HepG2 (cell line): ENCODE results near the gene TNC. TPM values are rescaled to one million over a fixed set of nuclear protein-coding genes. Genes with fewer than 3 reads are reported as not detected.

Experiments
- DNMT3B ChIP-seq: conservative IDR thresholded peaks from 2 replicates; pipeline ENCODE4 v1.6.1; 2016; ENCODE audit warnings: missing biosample characterization, control low read depth
- ELF4 ChIP-seq: sonication (generic); formaldehyde crosslinking; IDR thresholded peaks from 2 replicates; pipeline ENCODE4 v1.5.0; 2020; ENCODE audit warnings: missing genetic modification reagents, mild to moderate bottlenecking, moderate library complexity, borderline replicate concordance
- FUBP1 ChIP-seq: sonication (generic); formaldehyde crosslinking; IDR thresholded peaks from 2 replicates; pipeline ENCODE4 v1.5.1; 2020; ENCODE audit warnings: missing genetic modification reagents, mild to moderate bottlenecking, borderline replicate concordance
- HMGA1 ChIP-seq: sonication (generic); formaldehyde crosslinking; conservative IDR thresholded peaks from 2 replicates; pipeline ENCODE4 v1.4.0; 2020; ENCODE audit warnings: missing genetic modification reagents
- KLF15 ChIP-seq: sonication (generic); formaldehyde crosslinking; IDR thresholded peaks from 2 replicates; pipeline ENCODE4 v1.8.1; 2023; ENCODE audit warnings: borderline replicate concordance, mild to moderate bottlenecking, inconsistent platforms, missing genetic modification reagents, mixed read lengths
- KMT2B ChIP-seq: IDR thresholded peaks from 2 replicates; pipeline ENCODE4 v1.6.1; 2016; ENCODE audit warnings: missing genetic modification reagents, missing compliant biosample characterization
- NFAT5 ChIP-seq: sonication (generic); formaldehyde crosslinking; IDR thresholded peaks from 2 replicates; pipeline ENCODE4 v1.4.0; 2020; ENCODE audit warnings: missing genetic modification reagents
- PITX1 ChIP-seq: sonication (generic); formaldehyde crosslinking; IDR thresholded peaks from 2 replicates; pipeline ENCODE4 v1.5.1; 2020; ENCODE audit warnings: mild to moderate bottlenecking, missing genetic modification reagents
- STAG1 ChIP-seq: sonication (generic); formaldehyde crosslinking; IDR thresholded peaks from 2 replicates; pipeline ENCODE4 v1.4.0; 2020; ENCODE audit warnings: missing genetic modification reagents
- TFE3 ChIP-seq: IDR thresholded peaks from 2 replicates; pipeline ENCODE4 v1.6.1; 2016
- ZBTB49 ChIP-seq: sonication (generic); formaldehyde crosslinking; IDR thresholded peaks from 2 replicates; pipeline ENCODE4 v1.4.0; 2020; ENCODE audit warnings: missing genetic modification reagents, borderline replicate concordance
- ZNF747 ChIP-seq: sonication (generic); formaldehyde crosslinking; IDR thresholded peaks from 2 replicates; pipeline ENCODE4 v1.8.1; 2023; ENCODE audit warnings: missing genetic modification reagents, mild to moderate bottlenecking, borderline replicate concordance
- polyA plus RNA-seq, 8 experiments: library from polyadenylated mRNA; depleted of rRNA in 3 of 8; stranded (reverse) in 7 of 8; unstranded in 1 of 8; fragments of >200 nt; fragmentation: Illumina TruSeq in 4 of 8; extraction: Trizol in 4 of 8; gene quantifications; 2 replicates each; pipeline versions ENCODE4 v1.2.1 to v1.2.3, GENCODE V29; 2011 to 2016; ENCODE audit warnings: low read depth in 4 of 8, missing spikeins in 1 of 8, mixed read lengths in 1 of 8; ENCODE audit not compliant: insufficient read depth in 1 of 8
- total RNA-seq, 5 experiments: library from RNA; depleted of rRNA; stranded (reverse); fragments of >200 nt; fragmentation: Illumina TruSeq; extraction: Trizol; gene quantifications; 2 replicates each; pipeline ENCODE4 v1.2.3, GENCODE V29; 2016; ENCODE audit warnings: low read depth in 1 of 5

TNC gene
- total and polyA plus RNA-seq, 2 of the 13 experiments (the other 11 are each of a cell fraction or from before 2014, with no cell fraction given) = not detected

- TF ChIP-seq ZBTB49 (CRISPR knock-in tag) (no peak), FUBP1 (CRISPR knock-in tag) (no peak), KLF15 (no peak), TFE3 (CRISPR knock-in tag) (no peak), DNMT3B (CRISPR knock-in tag) (no peak), PITX1 (no peak), KMT2B (CRISPR knock-in tag) (no peak), HMGA1 (CRISPR knock-in tag) (no peak), NFAT5 (CRISPR knock-in tag) (no peak), ZNF747 (CRISPR knock-in tag) (no peak), STAG1 (CRISPR knock-in tag) (no peak), ELF4 (CRISPR knock-in tag) (no peak)
These were observed 19.6 kb upstream of the TNC start (continued) for GRCh38 chr9:115137526-115137925.
